Esophagus squamous epithelium (tissue), 5 donors: Measurements from ENCODE around the gene FOXO4. TPM values are rescaled to one million over a fixed set of nuclear protein-coding genes. Genes with fewer than 3 reads are reported as not detected.

ENCODE experiments used
- DNase-seq: peaks from one replicate; lab custom pipeline; 2025; lab: John Stamatoyannopoulos, UW
- H3K27ac ChIP-seq, 4 donors: fragments of 200-600 bp; sonication (generic); one replicate each; pipeline ENCODE4 v1.5.1; 2016 to 2019; ENCODE audit warnings: mild to moderate bottlenecking in 1 of 4
- H3K27me3 ChIP-seq, 4 donors: fragments of 200-600 bp; sonication (generic); 1 replicate in 3 of 4; 2 replicates in 1 of 4; pipeline versions ENCODE4 v1.5.1 to v1.6.0; 2017 to 2021; ENCODE audit warnings: antibody characterized with exemption in 1 of 4
- H3K36me3 ChIP-seq, 3 donors: fragments of 200-600 bp; sonication (generic); one replicate each; pipeline ENCODE4 v1.5.1; 2016 to 2019
- H3K4me1 ChIP-seq, 3 donors: fragments of 200-600 bp; sonication (generic); one replicate each; pipeline ENCODE4 v1.5.1; 2017 to 2019
- H3K4me3 ChIP-seq, 4 donors: fragments of 200-600 bp; sonication (generic); 1 replicate in 3 of 4; 2 replicates in 1 of 4; pipeline ENCODE4 v1.5.1; 2016 to 2019; ENCODE audit warnings: mild to moderate bottlenecking in 2 of 4, moderate library complexity in 1 of 4
- H3K9me3 ChIP-seq, 3 donors: fragments of 200-600 bp; sonication (generic); one replicate each; pipeline ENCODE4 v1.5.1; 2016 to 2019
- CTCF ChIP-seq, 6 experiments: fragments of 450-650 bp in 4 of 6; fragments of 200-600 bp in 2 of 6; sonication (generic) in 2 of 6; IDR thresholded peaks; one replicate each; pipeline ENCODE4 v1.5.1; 2016 to 2019; ENCODE audit warnings: antibody characterized with exemption in 6 of 6, mild to moderate bottlenecking in 4 of 6, moderate library complexity in 4 of 6
- POLR2A ChIP-seq, 4 donors: fragments of 450-650 bp; IDR thresholded peaks; one replicate each; pipeline ENCODE4 v1.6.1; 2017; ENCODE audit warnings: antibody characterized with exemption in 4 of 4, mild to moderate bottlenecking in 4 of 4, moderate library complexity in 3 of 4
- WGBS, 2 donors: methylation state at CpG; one replicate each; pipeline ENCODE4 v1.1.5; 2018; 5-methylcytosine and 5-hydroxymethylcytosine counted together
- intact Hi-C: fragments of 100-400 bp; cut with DNase I; formaldehyde crosslinking; loops from one replicate; pipeline ENCODE4 v1.15.0; 2022
- total RNA-seq, 4 donors: library from RNA; depleted of rRNA; stranded (reverse); fragments of >200 nt; gene quantifications; one replicate each; pipeline ENCODE4 v1.1.0, GENCODE V29; 2016
- donor health status: DM: yes; HTN: yes; CAD: no.

Gene FOXO4
- total RNA-seq, 4 donors from 2014 or later = 4.8 to 17.7 (median 13.2) TPM

- DNase-seq = no peak
- TF ChIP-seq POLR2A (IDR thresholded peaks at IDR 0.05) (no peak), CTCF (IDR thresholded peaks at IDR 0.05) (no peak)
- 64 to 85% methylated on average over 5 of the region's 5 CpGs for WGBS, 2 donors
- no peaks in the 10 kb centered on the region for H3K9me3 ChIP-seq
- no peak overlapping the region for H3K4me3 ChIP-seq
- no peaks in the 10 kb centered on the region for H3K36me3 ChIP-seq
- intact Hi-C loops = no loop called here
- H3K27me3 ChIP-seq = no peaks in the 10 kb centered on the region
- no peaks in the 10 kb centered on the region for H3K4me1 ChIP-seq
- H3K27ac ChIP-seq = no peak overlapping the region
These were observed 4.4 kb upstream of the FOXO4 start for GRCh38 chrX:71091263-71091662.

- Histone ChIP-seq H3K27ac (peak overlapping the region in 2 of 4 donors; percentile 85 to 86), H3K4me1 (peaks cover 3 to 28% (median 6%) of the 10 kb centered on the region in 3 donors), H3K36me3 (no peaks in the 10 kb centered on the region), H3K9me3 (no peaks in the 10 kb centered on the region), H3K27me3 (no peaks in the 10 kb centered on the region), H3K4me3 (peak overlapping the region; percentile 40 to 72 (median 59))
- no peak for TF ChIP-seq CTCF (IDR thresholded peaks at IDR 0.05)
- TF ChIP-seq POLR2A (IDR thresholded peaks at IDR 0.05) = no peak
- intact Hi-C loops = no loop called here
- WGBS, 2 donors = 11 to 38% methylated on average over 4 to 6 of the region's 6 CpGs
- no peak for DNase-seq
These were observed 618 bp upstream of the FOXO4 start for GRCh38 chrX:71095033-71095432.

- DNase-seq = no peak
- intact Hi-C loops = no loop called here
- 0 to 36% methylated on average over 6 to 21 of the region's 46 CpGs for WGBS, 2 donors
These were observed 519 bp downstream of the FOXO4 start for GRCh38 chrX:71095981-71096759.

GRCh38 chrX:71096760-71097032 lies 1.0 kb downstream of the FOXO4 start:
- DNase-seq = no peak
- peaks cover 3 to 28% (median 6%) of the 10 kb centered on the region in 3 donors for H3K4me1 ChIP-seq
- H3K9me3 ChIP-seq = no peaks in the 10 kb centered on the region
- WGBS, 2 donors = 40% methylated on average over 2 of the region's 9 CpGs; no CpG with 5 or more reads in 1 of the 2 donors
- TF ChIP-seq POLR2A (IDR thresholded peaks at IDR 0.05) (no peak), CTCF (IDR thresholded peaks at IDR 0.05) (no peak)
- no peaks in the 10 kb centered on the region for H3K27me3 ChIP-seq
- no peaks in the 10 kb centered on the region for H3K36me3 ChIP-seq
- peak overlapping the region in 3 of 4 donors; percentile 84 to 86 (median 85) for H3K27ac ChIP-seq
- intact Hi-C loops = no loop called here
- H3K4me3 ChIP-seq = peak overlapping the region; percentile 40 to 72 (median 59)

More at GRCh38 chrX:71095981-71096759, 519 bp downstream of the FOXO4 start:
- no peaks in the 10 kb centered on the region for H3K9me3 ChIP-seq
- peak in 1 of 4 donors; percentile 10 for TF ChIP-seq POLR2A (IDR thresholded peaks at IDR 0.05)
- no peak for TF ChIP-seq CTCF (IDR thresholded peaks at IDR 0.05)
- H3K4me1 ChIP-seq = peaks cover 3 to 28% (median 6%) of the 10 kb centered on the region in 3 donors
- H3K27me3 ChIP-seq = no peaks in the 10 kb centered on the region
- peak overlapping the region; percentile 40 to 72 (median 59) for H3K4me3 ChIP-seq
- no peaks in the 10 kb centered on the region for H3K36me3 ChIP-seq
- H3K27ac ChIP-seq = peak overlapping the region; percentile 76 to 86 (median 84)

GRCh38 chrX:71098302-71098701 lies 2.7 kb downstream of the FOXO4 start:
- intact Hi-C loops = no loop called here
- Histone ChIP-seq H3K36me3 (no peaks in the 10 kb centered on the region), H3K4me1 (peaks cover 6 to 35% (median 10%) of the 10 kb centered on the region in 3 donors), H3K4me3 (no peak overlapping the region), H3K27ac (no peak overlapping the region), H3K9me3 (no peaks in the 10 kb centered on the region), H3K27me3 (no peaks in the 10 kb centered on the region)
- DNase-seq = peak; percentile 4
- WGBS, 2 donors = 0 to 17% methylated on average over 1 to 2 of the region's 2 CpGs
- TF ChIP-seq POLR2A (IDR thresholded peaks at IDR 0.05) (no peak), CTCF (IDR thresholded peaks at IDR 0.05) (peak in 5 of 6 experiments; percentile 30 to 47 (median 39))
